ENCODE data around the gene CFAP92.

CFAP92 gene

DNA sequence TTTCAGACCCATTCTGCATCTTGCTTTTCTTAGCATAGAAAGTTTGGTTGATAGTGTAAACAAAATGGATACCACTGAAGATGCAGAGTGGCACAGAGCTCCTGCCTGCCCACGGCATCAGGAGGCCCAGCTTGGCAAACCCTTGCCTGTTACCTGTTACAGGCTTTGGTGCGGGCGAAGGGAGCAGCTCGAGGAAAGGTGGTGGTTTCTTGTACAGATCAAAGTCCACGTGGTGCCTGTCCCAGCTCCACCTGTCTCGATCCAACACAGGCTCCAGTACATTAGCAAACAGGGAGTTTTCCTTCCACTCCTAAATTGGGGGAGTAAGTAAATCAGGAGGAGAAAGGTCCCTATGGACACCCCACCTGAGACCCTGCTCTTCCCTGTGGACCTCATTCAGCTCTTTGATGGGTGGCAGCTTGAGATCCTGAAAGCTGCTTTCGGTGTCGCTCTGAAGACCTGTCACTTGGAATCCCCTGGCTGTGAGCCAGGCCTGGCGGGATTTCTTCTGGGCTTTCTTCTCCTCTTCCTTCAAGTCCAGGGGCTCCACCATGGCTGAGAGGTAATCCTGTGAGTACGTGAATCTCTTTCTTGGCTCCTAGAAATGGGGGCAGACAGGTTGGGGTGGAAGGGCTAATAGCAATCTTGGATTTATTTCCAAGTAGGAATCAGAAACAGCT, 78.8 kb downstream of the CFAP92 start:
- CTCF ChIA-PET: interaction anchor here (0.5 to 0.6 kb wide), 2 partner anchors 160 to 307 kb away, joined by 3 to 4 read pairs; no protein-coding TSS in a partner anchor
- TF ChIP-seq, protein P1, sequence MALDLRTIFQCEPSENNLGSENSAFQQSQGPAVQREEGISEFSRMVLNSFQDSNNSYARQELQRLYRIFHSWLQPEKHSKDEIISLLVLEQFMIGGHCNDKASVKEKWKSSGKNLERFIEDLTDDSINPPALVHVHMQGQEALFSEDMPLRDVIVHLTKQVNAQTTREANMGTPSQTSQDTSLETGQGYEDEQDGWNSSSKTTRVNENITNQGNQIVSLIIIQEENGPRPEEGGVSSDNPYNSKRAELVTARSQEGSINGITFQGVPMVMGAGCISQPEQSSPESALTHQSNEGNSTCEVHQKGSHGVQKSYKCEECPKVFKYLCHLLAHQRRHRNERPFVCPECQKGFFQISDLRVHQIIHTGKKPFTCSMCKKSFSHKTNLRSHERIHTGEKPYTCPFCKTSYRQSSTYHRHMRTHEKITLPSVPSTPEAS (tag by site-specific recombination; IDR thresholded peaks at IDR 0.05): no peak
- no peak for TF ChIP-seq ZNF214 (tag by site-specific recombination; IDR thresholded peaks at IDR 0.05; ENCODE audit: borderline replicate concordance)
- TF ChIP-seq ZNF791 (tag by site-specific recombination; IDR thresholded peaks at IDR 0.05): no peak
- no peak for TF ChIP-seq ZNF658 (tag by site-specific recombination; IDR thresholded peaks at IDR 0.05)
- no peak for TF ChIP-seq KLF8 (tag by site-specific recombination; IDR thresholded peaks at IDR 0.05)
- no peak for TF ChIP-seq ZSCAN30 (tag by site-specific recombination; IDR thresholded peaks at IDR 0.05)
- TF ChIP-seq YY1 (tag by site-specific recombination; IDR thresholded peaks at IDR 0.05): no peak
- no peak for TF ChIP-seq ZNF433 (tag by site-specific recombination; IDR thresholded peaks at IDR 0.05; ENCODE audit: low read depth)
- TF ChIP-seq ZNF777 (tag by site-specific recombination; IDR thresholded peaks at IDR 0.05; ENCODE audit: borderline replicate concordance): no peak
- TF ChIP-seq ZNF114 (tag by site-specific recombination; IDR thresholded peaks at IDR 0.05): no peak
- TF ChIP-seq ZNF629 (tag by site-specific recombination; IDR thresholded peaks at IDR 0.05): no peak
- TF ChIP-seq SP7 (tag by site-specific recombination; IDR thresholded peaks at IDR 0.05): no peak
- TF ChIP-seq ZNF571 (tag by site-specific recombination; IDR thresholded peaks at IDR 0.05): no peak
- POLR2A ChIA-PET: no interaction called here
- H3K4me1 ChIP-seq (ENCODE audit: control insufficient read depth, insufficient read depth, low read length): no peaks in the 10 kb centered on the region
- no peaks in the 10 kb centered on the region for H3K9me3 ChIP-seq (ENCODE audit: control insufficient read depth, insufficient read depth, low read depth, low read length)
- H3K27ac ChIP-seq (ENCODE audit: extremely low read depth, low read depth, low read length): no peak overlapping the region
- no peak overlapping the region for H3K4me3 ChIP-seq (ENCODE audit: low read depth, low read length)
- H3K36me3 ChIP-seq (ENCODE audit: control insufficient read depth in 2 of 2, insufficient read depth in 1 of 2, low read length in 2 of 2): peaks cover 10 to 89% of the 10 kb centered on the region in 2 experiments; a peak in 2 of 3 replicates

DNA sequence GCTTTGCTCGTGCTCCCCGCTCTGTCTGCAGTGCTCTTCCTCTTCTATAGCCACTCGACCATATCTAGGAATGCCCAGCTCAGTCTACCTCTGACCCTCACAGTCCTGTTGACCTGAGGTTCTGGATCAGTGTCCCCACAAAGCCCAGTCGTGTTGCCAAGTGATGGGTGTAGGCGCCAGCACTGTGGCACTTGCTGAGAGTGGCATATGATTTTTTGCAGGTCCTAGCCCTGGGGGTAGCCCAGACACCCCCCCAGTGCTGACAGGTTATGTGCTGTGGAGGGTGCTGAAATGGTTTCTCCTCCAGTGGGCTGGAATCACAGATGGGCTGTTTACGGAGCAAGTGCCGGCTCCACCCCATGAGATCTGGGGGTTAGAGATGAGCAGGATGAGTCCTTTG, 82.0 kb downstream of the CFAP92 start:
- Histone ChIP-seq H3K4me3 (ENCODE audit: low read depth, low read length) (no peak overlapping the region), H3K36me3 (ENCODE audit: control insufficient read depth in 2 of 2, insufficient read depth in 1 of 2, low read length in 2 of 2) (peaks cover 0 to 100% of the 10 kb centered on the region in 2 experiments; a peak in 1 of 3 replicates), H3K27ac (ENCODE audit: extremely low read depth, low read depth, low read length) (no peak overlapping the region), H3K4me1 (ENCODE audit: control insufficient read depth, insufficient read depth, low read length) (no peaks in the 10 kb centered on the region), H3K9me3 (ENCODE audit: control insufficient read depth, insufficient read depth, low read depth, low read length) (no peaks in the 10 kb centered on the region)
- ChIA-PET CTCF (no interaction called here), POLR2A (no interaction called here)
- TF ChIP-seq ZNF747 (tag by site-specific recombination; IDR thresholded peaks at IDR 0.05) (no peak), SETDB1 (IDR thresholded peaks at IDR 0.05; ENCODE audit: insufficient read length, low read length) (no peak), ZNF768 (tag by site-specific recombination; IDR thresholded peaks at IDR 0.05) (no peak), ZNF571 (tag by site-specific recombination; IDR thresholded peaks at IDR 0.05) (no peak), ZNF202 (tag by site-specific recombination; IDR thresholded peaks at IDR 0.05; ENCODE audit: borderline replicate concordance) (no peak)

DNA sequence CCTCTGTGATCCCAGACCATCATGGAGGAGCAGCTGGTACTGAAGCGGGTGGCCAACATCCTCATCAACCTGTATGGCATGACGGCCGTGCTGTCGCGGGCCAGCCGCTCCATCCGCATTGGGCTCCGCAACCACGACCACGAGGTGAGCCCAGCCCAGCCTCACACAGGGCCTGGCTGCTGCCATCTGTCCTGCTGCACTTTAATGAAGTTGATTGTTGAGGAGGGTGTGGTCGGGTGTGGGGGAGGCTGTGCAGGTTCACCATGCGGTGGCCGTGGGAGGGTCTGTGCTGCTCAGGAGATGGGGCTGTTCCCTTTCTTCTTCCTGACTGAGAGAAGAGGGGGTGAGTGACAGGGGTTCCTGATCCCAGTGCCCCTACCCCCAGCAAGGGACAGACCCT, 83.9 kb downstream of the CFAP92 start:
- H3K4me3 ChIP-seq (ENCODE audit: low read depth, low read length): no peak overlapping the region
- no peaks in the 10 kb centered on the region for H3K4me1 ChIP-seq (ENCODE audit: control insufficient read depth, insufficient read depth, low read length)
- ChIA-PET POLR2A (no interaction called here), CTCF (interaction anchor here (0.7 kb wide), 1 partner anchor 40 kb away, joined by 3 read pairs; no protein-coding TSS in a partner anchor)
- H3K9me3 ChIP-seq (ENCODE audit: control insufficient read depth, insufficient read depth, low read depth, low read length): no peaks in the 10 kb centered on the region
- H3K27ac ChIP-seq (ENCODE audit: extremely low read depth, low read depth, low read length): no peak overlapping the region
- peaks cover 1 to 100% of the 10 kb centered on the region in 2 experiments; a peak in 2 of 3 replicates for H3K36me3 ChIP-seq (ENCODE audit: control insufficient read depth in 2 of 2, insufficient read depth in 1 of 2, low read length in 2 of 2)
- TF ChIP-seq ZNF426 (tag by site-specific recombination; IDR thresholded peaks at IDR 0.05) (no peak), KLF1 (tag by site-specific recombination; IDR thresholded peaks at IDR 0.05) (peak; percentile 76), EGR2 (tag by site-specific recombination; IDR thresholded peaks at IDR 0.05; ENCODE audit: low read depth) (peak; percentile 56; the same call in 1 of the 2 replicates), ZFHX2 (tag by site-specific recombination; conservative IDR thresholded peaks at IDR 0.05) (peak; percentile 41)
